Calu3 (cell line): ENCODE results near the gene SHROOM4. TPM values are rescaled to one million over a fixed set of nuclear protein-coding genes. Genes with fewer than 3 reads are reported as not detected.

Experiments
- BruUV-seq: library from RNA; stranded (reverse); fragments of 400-500 nt; replicated peaks from 2 replicates; lab custom pipeline; 2021; lab: Mats Ljungman, UMichigan
- CTCF ChIA-PET: fragments of 300-600 bp; sonication (Branson Sonifier 250); formaldehyde crosslinking; loops from one replicate; lab custom pipeline; 2022; ENCODE audit warnings: antibody characterized with exemption; lab: Charles Lee
- DNase-seq: peaks from one replicate; pipeline ENCODE4 v3.0.0; 2022
- H3K27ac Mint-ChIP-seq: one replicate; pipeline ENCODE4 v1.8.0; 2022; ENCODE audit warnings: mixed read lengths; ENCODE audit not compliant: unreplicated experiment
- H3K27me3 Mint-ChIP-seq: one replicate; pipeline ENCODE4 v1.8.0; 2022; ENCODE audit warnings: mixed read lengths; ENCODE audit not compliant: unreplicated experiment
- H3K36me3 Mint-ChIP-seq: one replicate; pipeline ENCODE4 v1.8.0; 2022; ENCODE audit warnings: mild to moderate bottlenecking, moderate library complexity, mixed read lengths; ENCODE audit not compliant: insufficient read depth, unreplicated experiment
- H3K4me1 Mint-ChIP-seq: one replicate; pipeline ENCODE4 v1.8.0; 2022; ENCODE audit warnings: mild to moderate bottlenecking, low read depth, mixed read lengths; ENCODE audit not compliant: unreplicated experiment
- H3K4me3 Mint-ChIP-seq: one replicate; pipeline ENCODE4 v1.8.0; 2022; ENCODE audit warnings: mild to moderate bottlenecking, low read depth, moderate library complexity, mixed read lengths; ENCODE audit not compliant: unreplicated experiment
- H3K9me3 Mint-ChIP-seq: one replicate; pipeline ENCODE4 v1.8.0; 2022; ENCODE audit warnings: low read depth, mixed read lengths; ENCODE audit not compliant: unreplicated experiment
- CTCF ChIP-seq: fragments of 200-600 bp; IDR thresholded peaks from one replicate; pipeline ENCODE4 v1.8.0; 2022; ENCODE audit warnings: antibody characterized with exemption; ENCODE audit not compliant: unreplicated experiment
- intact Hi-C: fragments of 100-400 bp; cut with micrococcal nuclease; formaldehyde crosslinking; loops from one replicate; pipeline ENCODE4 v1.10.0; 2022; ENCODE audit not compliant: unreplicated experiment
- total RNA-seq: library from RNA; stranded (reverse); gene quantifications from 2 replicates; pipeline ENCODE4 v1.2.3, GENCODE V29; 2022

SHROOM4 gene
- total RNA-seq, 1 experiment from 2014 or later, result 3.2 TPM

- no peak for TF ChIP-seq CTCF
- DNase-seq, result no peak
- Mint-ChIP-seq H3K4me1 (no peaks in the 10 kb centered on the region), H3K4me3 (no peak overlapping the region), H3K9me3 (no peaks in the 10 kb centered on the region), H3K27ac (no peak overlapping the region), H3K27me3 (no peaks in the 10 kb centered on the region), H3K36me3 (peaks cover 4% of the 10 kb centered on the region)
- intact Hi-C loops, result no loop called here
- CTCF ChIA-PET, result no interaction called here
- BruUV-seq, result no TSS peak
Observed at GRCh38 chrX:50596056-50596455, 217.9 kb downstream of the SHROOM4 start.

- CTCF ChIA-PET, result no interaction called here
- no TSS peak for BruUV-seq
- H3K4me3 Mint-ChIP-seq, result no peak overlapping the region
Observed at GRCh38 chrX:50594788-50595187, 219.2 kb downstream of the SHROOM4 start.

GRCh38 chrX:50586980-50587379, 227.0 kb downstream of the SHROOM4 start:
- BruUV-seq, result no TSS peak
- Mint-ChIP-seq H3K4me1 (no peaks in the 10 kb centered on the region), H3K9me3 (no peaks in the 10 kb centered on the region), H3K4me3 (no peak overlapping the region), H3K27ac (no peak overlapping the region), H3K36me3 (peaks cover 4% of the 10 kb centered on the region), H3K27me3 (peaks cover 20% of the 10 kb centered on the region)
- CTCF ChIA-PET, result interaction anchor here (0.6 kb wide), 1 partner anchor 16 kb away, joined by 3 read pairs; no protein-coding TSS in a partner anchor
- TF ChIP-seq CTCF, result no peak
- intact Hi-C loops, result no loop called here
- DNase-seq, result no peak

More at GRCh38 chrX:50594788-50595187, 219.2 kb downstream of the SHROOM4 start:
- Mint-ChIP-seq H3K9me3 (no peaks in the 10 kb centered on the region), H3K27ac (no peak overlapping the region), H3K36me3 (peaks cover 4% of the 10 kb centered on the region), H3K4me1 (no peaks in the 10 kb centered on the region), H3K27me3 (no peaks in the 10 kb centered on the region)
- intact Hi-C loops, result no loop called here
- DNase-seq, result no peak
- no peak for TF ChIP-seq CTCF

- CTCF ChIA-PET, result no interaction called here
- Mint-ChIP-seq H3K9me3 (no peaks in the 10 kb centered on the region), H3K4me3 (no peak overlapping the region), H3K27me3 (peaks cover 20% of the 10 kb centered on the region), H3K4me1 (no peaks in the 10 kb centered on the region), H3K36me3 (no peaks in the 10 kb centered on the region), H3K27ac (no peak overlapping the region)
- no TSS peak for BruUV-seq
- no peak for TF ChIP-seq CTCF
- no peak for DNase-seq
- intact Hi-C loops, result no loop called here
Observed at GRCh38 chrX:50586407-50586806, 227.6 kb downstream of the SHROOM4 start.
